ENCODE results near the gene ZFP1. TPM values are rescaled to one million over a fixed set of nuclear protein-coding genes. Genes with fewer than 3 reads are reported as not detected.
"Not testable (repeated sequence)": the region's sequence is repeated elsewhere in the genome, so short reads cannot be mapped to it uniquely, and the experiment has no call there.

The ZFP1 gene
- total RNA-seq, 1 donor from 2014 or later: 13.2 TPM

- intact Hi-C loops (cut with micrococcal nuclease): loop anchor here (5.0 kb wide), 1 partner anchor 246 kb away; no protein-coding TSS in a partner anchor
Measured at GRCh38 chr16:75112734-75113491, 35.4 kb upstream of the ZFP1 start.

GRCh38 chr16:75113541-75114121, 34.7 kb upstream of the ZFP1 start:
- intact Hi-C loops (cut with micrococcal nuclease): loop anchor here (5.0 kb wide), 1 partner anchor 246 kb away; no protein-coding TSS in a partner anchor

DNA sequence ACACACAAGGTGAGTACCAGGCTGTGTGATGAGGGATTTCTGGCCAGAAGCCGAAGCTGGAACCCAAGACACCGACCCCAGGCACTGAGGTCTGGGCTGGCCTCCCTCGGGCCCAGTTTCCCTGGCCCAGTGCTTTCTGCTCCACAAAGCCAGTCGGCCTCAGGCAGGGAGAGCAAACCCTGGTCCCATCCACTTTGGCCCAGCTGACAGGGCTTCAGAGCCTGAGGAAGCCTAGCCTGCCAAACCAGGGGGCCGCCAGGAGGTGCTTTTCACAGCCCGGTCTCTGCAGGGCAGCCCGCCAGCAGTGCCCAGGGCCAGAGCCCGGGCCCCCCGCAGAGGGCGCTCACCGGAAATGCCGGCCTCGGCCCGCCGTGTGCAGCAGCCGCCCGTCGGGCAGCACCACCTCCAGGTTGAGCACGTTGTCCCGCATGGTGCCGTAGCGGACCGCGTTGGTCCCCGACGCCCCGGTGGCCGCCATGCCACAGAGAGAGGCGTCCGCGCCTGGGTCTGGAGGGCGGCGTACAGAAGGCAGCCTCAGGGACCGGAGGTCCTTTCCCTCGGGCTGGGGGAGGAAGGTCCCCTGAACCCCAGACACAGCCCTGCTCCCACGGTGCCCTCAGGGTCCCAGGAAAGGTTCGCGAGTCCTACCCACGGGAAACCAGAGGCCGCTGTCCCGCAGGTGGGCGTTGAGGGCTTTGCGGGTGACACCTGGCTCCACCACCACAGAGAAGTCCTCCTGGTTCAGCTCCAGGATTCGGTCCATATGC, 34.0 kb upstream of the ZFP1 start:
- intact Hi-C loops (cut with micrococcal nuclease): loop anchor here (5.0 kb wide), 1 partner anchor 247 kb away; no protein-coding TSS in a partner anchor

GRCh38 chr16:75114946-75115825, 33.1 kb upstream of the ZFP1 start:
- intact Hi-C loops (cut with micrococcal nuclease): loop anchor here (5.0 kb wide), 1 partner anchor 248 kb away; no protein-coding TSS in a partner anchor

DNA sequence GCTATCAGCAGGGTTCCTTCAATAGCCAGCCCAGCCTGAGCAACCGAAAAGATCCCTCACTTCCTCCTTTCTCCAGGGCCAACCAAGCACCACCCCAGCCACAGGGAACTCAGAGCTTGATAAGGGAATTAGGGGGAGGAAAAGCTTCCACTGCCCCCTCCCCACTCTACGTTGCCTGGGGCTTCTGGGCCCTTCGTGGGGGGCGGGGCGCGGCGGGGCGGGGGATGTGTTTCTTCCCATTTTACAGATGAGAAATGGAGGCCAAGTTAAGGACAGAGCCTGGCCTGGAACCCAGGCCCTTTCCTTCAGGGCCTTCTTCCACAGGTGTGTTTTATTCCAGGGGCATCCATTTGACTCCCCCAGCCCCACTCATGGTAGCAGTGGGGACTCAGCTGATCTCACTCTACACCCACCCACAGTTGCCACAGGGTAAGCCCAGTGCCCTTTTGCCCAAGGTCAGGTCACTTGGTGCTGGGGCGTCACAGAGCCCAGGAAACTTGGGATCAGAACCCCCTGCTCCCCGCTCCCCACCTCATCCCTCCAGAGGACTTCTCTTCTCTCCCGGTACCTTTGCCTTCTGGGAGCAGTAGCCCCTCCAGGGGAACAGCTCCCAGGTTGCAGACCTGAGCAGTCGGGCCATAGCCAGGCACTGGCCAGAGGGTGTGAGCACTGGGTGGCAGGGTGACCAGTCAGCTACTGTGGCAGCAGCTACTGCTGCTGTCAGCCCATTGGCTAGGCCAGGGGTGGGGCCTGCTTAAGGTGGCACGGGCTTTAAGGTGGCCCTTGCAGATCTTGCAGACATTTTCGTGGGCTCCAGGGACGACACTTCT, 32.0 kb upstream of the ZFP1 start, which contains the start of gene LDHD:
TSS of gene LDHD (minus strand) at position 700 of the 830 bp plus-strand sequence. CDS start at position 640, 60 bp downstream.
- intact Hi-C loops (cut with micrococcal nuclease): loop anchor here (1.0 kb wide), 1 partner anchor 32 kb away; the partner anchor contains the start of gene ZFP1

- intact Hi-C loops (cut with micrococcal nuclease): loop anchor here (1.0 kb wide), 1 partner anchor 31 kb away; the partner anchor contains the start of gene ZFP1
Measured at GRCh38 chr16:75116911-75117245, 31.4 kb upstream of the ZFP1 start.

DNA sequence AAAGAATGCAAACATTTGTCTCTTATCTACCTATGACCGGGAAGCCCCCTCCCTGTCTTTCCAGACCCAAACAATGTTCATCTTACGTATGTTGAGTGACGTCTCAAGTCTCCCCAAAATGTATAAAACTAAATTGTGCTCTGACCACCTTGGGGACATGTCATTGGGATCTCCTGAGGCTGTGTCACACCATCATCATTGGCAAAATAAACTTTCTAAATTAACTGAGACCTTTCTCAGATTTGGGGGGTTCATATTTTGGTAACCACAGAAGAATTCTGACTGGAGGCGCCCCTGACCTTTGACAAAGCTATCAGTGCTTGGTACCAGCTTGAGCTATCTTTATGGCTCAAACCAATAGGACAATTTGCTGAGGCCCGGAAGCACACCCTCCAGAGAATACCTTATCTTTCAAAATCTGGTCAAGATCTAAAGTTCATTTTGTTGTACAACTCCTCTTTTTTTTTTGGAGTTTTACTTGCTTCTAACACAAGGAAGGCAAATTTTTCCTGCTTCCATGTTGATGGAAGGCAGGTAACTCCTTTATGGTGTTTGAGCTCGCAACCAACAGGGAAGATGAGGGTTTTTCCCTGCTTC, 29.3 kb upstream of the ZFP1 start:
- intact Hi-C loops (cut with micrococcal nuclease): no loop called here

DNA sequence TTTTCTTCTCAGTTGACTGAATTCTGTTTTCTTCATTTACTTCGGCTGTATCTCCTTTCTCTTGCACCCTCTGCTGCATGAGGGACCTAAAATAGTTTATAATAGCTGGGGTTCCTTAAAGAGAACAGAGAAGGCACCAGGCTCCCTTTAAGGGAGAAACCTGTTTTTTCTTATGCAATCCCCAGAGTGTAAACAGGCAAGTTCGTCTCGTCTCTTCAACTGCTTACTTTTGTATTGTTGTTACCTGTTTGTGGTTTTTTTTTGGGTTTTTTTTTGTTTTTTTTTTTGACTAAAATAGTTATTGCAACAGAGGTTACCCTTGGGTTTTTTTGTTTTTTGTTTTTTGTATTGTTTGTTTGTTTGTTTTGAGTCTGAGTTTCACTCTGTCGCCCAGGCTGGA, 28.1 kb upstream of the ZFP1 start:
- intact Hi-C loops (cut with micrococcal nuclease): no loop called here

DNA sequence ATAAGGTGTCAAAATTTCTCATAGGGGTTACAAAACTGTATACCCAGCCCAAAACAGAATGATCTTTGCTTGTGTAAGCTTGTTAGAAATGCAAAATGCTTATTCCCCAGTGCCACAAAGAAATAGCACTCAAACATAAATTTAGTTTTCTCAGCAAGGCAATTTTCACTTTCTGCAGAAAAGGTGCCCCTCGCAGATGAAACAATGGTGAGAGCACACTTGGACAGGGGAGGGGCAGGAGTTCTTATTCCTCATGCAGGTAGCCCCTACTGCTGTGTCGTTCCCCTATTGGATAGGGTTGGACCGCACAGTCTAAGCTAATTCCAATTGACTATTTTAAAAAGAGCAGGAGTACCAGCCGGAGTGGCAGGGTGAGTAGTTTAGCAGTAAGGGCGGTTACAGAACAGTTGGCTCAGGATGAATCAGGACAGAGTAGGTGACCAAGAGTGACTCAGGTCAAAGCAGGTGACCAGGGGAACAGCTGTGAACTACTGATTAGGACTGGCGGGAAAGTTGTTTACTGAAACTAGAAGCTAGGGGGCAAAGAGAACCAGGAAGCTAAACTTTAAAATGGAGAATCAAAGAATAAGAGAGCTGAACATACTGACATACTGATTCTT, 26.3 kb upstream of the ZFP1 start:
- intact Hi-C loops (cut with micrococcal nuclease): no loop called here

DNA sequence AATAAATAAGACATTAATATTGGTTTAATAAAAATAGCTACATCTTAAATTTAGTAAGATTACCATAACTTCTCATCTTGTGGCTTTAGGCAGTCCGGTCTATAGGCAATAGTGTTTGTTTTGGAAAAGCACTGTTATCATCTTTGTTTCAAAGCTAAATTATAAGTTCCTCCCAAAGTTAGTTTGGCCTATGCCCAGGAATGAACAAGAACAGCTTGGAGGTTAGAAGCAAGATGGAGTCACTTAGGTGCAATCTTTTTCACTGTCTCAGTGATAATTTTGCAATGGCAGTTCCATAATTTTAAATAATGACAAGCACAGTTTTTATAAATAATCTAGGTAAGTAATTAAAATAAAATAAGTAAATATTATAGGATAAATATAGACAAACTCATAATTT, 25.7 kb upstream of the ZFP1 start:
- intact Hi-C loops (cut with micrococcal nuclease): no loop called here

DNA sequence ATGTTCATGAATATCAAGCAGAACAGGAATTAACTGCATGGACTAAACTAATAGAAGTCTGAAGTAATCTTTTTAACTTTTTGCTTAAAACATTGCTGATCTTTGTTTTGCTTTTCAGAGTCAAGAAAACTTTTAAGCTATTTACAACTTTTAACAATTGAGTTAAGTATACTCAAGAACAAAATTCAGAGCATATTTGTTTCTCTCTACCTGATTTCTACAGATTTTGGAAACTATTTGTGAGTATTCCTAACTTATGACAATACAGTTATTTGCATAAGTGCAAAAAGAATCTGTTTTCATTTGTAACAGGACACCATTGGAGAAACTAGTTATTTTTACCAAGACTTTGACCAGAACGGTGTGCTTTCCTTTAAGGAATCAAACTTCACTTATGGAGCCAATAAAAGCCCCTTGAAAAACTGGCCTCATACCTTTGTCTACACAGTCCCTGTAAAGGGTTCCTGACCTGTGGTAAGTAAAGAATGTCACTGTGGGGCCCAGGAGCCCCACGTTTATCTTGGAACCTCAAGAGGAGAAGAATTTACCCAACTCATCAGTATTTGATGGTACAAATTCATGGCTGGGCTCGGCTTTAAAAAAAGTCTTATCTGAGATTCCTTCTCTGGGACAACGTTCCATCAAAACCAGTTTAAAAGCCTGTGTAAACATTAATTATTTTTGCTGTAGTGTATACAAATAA, 20.5 kb upstream of the ZFP1 start:
- intact Hi-C loops (cut with micrococcal nuclease): no loop called here

DNA sequence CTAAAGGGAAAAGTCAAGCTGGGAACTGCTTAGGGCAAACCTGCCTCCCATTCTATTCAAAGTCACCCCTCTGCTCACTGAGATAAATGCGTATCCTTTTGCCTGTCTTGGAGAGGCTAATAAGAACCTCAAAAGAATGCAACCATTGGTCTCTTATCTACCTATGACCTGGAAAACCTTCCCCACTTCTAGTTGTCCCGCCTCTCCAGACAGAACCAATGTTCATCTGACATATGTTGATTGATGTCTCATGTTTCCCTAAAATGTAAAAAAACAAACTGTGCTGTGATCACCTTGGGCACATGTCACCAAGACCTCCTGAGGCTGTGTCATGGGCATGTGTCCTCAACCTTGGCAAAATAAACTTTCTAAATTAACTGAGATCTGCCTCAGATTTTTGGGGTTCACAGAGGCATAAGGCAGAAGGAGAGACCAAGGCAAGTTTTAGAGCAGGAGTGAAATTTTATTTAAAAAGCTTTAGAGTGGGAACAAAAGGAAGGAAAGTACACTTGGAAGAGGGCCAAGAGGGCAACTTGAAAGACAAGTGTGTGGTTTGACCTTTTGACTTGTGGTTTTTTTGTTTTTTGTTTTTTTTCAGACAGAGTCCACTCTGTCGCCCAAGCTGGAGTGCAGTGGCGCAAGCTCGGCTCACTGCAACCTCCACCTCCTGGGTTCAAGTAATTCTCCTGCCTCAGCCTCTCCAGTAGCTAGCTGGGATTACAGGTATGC, 18.7 kb upstream of the ZFP1 start:
- intact Hi-C loops (cut with micrococcal nuclease): not testable (repeated sequence)

DNA sequence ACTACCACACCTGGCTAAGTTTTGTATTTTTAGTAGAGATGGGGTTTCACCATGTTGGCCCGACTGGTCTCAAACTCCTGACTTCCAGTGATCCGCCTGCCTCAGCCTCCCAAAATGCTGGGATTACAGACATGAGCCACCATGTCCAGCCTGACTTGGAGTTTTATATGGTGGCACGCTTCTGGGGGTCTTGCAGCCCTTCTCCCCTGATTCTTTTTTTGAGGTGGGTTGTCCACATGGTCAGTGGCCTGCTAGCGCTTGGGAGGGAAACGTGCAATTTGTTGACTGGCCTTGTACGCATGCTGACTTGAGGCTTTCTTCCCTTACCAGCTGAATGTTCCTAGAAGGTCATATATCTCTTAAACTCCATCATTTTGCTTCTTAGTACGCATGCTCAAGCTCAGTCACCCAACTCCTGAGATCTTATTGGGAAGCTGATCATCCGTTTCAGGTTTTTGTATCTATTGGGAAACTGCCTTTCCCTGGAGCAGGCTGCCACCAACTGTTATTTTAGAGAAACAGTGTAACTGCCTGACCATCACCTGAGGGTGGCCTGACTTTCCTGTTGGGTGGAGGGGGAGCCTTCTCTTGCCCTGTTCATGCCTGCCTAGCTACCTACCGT, 18.1 kb upstream of the ZFP1 start:
- intact Hi-C loops (cut with micrococcal nuclease): no loop called here

GRCh38 chr16:75131081-75131480, 17.2 kb upstream of the ZFP1 start:
- intact Hi-C loops (cut with micrococcal nuclease): no loop called here

GRCh38 chr16:75138233-75138632, 10.1 kb upstream of the ZFP1 start:
- intact Hi-C loops (cut with micrococcal nuclease): no loop called here

DNA sequence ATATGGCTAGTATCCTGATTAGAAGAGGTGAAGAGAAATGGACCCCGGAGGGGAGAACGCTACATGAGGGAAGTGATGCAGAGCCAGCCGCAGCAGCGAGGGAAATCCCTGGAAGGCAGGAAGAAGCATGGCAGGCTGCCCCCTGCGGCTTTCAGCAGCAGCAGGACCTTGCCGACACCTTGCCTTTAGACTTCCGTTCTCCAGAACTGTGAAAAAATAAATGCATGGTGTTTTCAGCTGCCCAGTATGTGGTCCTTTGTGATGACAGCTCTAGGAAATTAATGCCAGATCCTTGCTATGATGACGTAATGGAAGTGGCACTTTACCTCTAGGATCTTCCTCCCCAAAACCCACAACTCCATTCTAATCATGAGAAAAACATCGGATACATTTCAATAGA, 9.7 kb upstream of the ZFP1 start:
- intact Hi-C loops (cut with micrococcal nuclease): no loop called here

DNA sequence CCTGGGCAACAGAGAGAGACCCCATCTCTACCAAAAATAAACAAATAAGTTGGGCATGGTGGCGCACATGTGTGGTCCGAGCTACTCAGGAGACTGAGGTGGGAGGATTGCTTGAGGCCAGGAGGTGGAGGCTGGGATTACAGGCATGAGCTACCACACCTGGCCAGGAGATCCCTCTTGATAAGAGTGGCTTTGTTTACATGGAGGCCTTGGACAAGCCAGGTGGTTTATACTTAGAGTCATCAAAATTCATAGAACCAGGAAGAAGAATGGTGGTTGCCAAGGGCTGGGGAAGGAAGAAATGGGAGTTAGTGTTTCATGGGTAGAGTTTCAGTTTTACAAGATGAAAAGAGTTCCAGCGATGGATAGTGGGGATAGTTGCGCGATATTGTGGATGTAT, 8.8 kb upstream of the ZFP1 start:
- intact Hi-C loops (cut with micrococcal nuclease): no loop called here
